ENCODE measurements around the gene MRPL54.

GRCh38 chr19:3785451-3785937 lies 23.0 kb downstream of the MRPL54 start:
- TF ChIP-seq CTCF (optimal IDR thresholded peaks at IDR 0.05 in 1 of 3, IDR thresholded peaks at IDR 0.05 in 1 of 3, conservative IDR thresholded peaks at IDR 0.05 in 1 of 3; ENCODE audit: extremely low read depth in 1 of 3, insufficient read depth in 2 of 3, low read length in 3 of 3) (no peak), EZH2 (IDR thresholded peaks at IDR 0.05; ENCODE audit: low read length) (no peak)

Measured in keratinocyte (primary cell).